ENCODE results near the gene LIPA. TPM values are rescaled to one million over a fixed set of nuclear protein-coding genes. Genes with fewer than 3 reads are reported as not detected.

LIPA gene
- total and polyA plus RNA-seq, 9 of the 15 experiments (the other 6 are each of a cell fraction or from before 2014, with no cell fraction given), result 0.07 to 0.40 (median 0.15) TPM; not detected in 1

DNA sequence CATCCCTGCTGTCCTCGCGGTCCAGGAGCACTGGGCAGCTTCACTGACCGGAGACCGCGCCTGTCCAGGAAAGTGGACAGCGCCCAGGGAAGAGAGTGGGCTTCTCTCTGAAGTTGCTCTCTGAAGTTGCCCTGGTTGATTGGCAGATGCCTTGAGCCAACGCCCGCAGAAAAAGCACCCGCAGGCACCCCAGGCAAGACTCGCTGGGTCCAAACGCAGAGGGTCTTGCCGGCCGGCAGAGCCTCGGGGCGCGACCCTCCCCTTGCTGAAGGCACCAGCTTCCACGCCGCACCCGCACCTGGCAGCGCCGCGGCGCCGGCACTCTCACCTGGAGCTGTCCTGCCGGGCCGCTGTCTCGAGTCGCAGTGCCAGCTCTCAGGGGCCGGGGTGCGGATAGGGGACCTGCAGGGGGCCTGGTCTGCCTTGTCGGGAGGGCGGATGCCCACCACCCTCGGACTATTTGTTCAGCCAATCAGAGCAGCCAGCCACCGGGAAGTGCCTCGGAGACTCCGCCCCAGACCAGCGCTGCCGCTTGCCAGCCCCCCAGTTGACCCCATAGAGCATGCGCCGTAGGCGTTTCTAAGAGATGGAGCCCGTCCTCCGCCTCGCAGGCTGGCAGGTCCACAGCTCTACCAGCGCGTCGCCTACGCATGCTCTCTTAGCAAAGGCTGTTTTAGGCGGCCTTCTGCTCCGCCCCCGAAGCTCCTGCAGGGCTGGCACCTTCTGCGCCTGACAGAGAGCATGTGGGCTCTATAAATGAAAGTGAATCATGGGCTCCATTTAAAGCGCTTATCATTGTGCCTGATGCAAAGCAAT lies at the start of gene LIPA (continued):
- TF ChIP-seq, protein P1, sequence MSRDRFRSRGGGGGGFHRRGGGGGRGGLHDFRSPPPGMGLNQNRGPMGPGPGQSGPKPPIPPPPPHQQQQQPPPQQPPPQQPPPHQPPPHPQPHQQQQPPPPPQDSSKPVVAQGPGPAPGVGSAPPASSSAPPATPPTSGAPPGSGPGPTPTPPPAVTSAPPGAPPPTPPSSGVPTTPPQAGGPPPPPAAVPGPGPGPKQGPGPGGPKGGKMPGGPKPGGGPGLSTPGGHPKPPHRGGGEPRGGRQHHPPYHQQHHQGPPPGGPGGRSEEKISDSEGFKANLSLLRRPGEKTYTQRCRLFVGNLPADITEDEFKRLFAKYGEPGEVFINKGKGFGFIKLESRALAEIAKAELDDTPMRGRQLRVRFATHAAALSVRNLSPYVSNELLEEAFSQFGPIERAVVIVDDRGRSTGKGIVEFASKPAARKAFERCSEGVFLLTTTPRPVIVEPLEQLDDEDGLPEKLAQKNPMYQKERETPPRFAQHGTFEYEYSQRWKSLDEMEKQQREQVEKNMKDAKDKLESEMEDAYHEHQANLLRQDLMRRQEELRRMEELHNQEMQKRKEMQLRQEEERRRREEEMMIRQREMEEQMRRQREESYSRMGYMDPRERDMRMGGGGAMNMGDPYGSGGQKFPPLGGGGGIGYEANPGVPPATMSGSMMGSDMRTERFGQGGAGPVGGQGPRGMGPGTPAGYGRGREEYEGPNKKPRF (IDR thresholded peaks at IDR 0.05; ENCODE audit: low read depth, low read length), result no peak
- TF ChIP-seq, protein P2, sequence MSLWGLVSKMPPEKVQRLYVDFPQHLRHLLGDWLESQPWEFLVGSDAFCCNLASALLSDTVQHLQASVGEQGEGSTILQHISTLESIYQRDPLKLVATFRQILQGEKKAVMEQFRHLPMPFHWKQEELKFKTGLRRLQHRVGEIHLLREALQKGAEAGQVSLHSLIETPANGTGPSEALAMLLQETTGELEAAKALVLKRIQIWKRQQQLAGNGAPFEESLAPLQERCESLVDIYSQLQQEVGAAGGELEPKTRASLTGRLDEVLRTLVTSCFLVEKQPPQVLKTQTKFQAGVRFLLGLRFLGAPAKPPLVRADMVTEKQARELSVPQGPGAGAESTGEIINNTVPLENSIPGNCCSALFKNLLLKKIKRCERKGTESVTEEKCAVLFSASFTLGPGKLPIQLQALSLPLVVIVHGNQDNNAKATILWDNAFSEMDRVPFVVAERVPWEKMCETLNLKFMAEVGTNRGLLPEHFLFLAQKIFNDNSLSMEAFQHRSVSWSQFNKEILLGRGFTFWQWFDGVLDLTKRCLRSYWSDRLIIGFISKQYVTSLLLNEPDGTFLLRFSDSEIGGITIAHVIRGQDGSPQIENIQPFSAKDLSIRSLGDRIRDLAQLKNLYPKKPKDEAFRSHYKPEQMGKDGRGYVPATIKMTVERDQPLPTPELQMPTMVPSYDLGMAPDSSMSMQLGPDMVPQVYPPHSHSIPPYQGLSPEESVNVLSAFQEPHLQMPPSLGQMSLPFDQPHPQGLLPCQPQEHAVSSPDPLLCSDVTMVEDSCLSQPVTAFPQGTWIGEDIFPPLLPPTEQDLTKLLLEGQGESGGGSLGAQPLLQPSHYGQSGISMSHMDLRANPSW (CRISPR knock-in tag; IDR thresholded peaks at IDR 0.05), result no peak
- TF ChIP-seq DDX20 (tag; IDR thresholded peaks at IDR 0.05; ENCODE audit: low read depth), result no peak
- no peak for TF ChIP-seq PTRF (tag; IDR thresholded peaks at IDR 0.05)
- no peak for TF ChIP-seq KLF10 (CRISPR knock-in tag; IDR thresholded peaks at IDR 0.05)
- TF ChIP-seq NR3C1 (CRISPR knock-in tag; IDR thresholded peaks at IDR 0.05), result no peak
- no peak for TF ChIP-seq ZNF436 (CRISPR knock-in tag; IDR thresholded peaks at IDR 0.05)
- TF ChIP-seq, protein P3, sequence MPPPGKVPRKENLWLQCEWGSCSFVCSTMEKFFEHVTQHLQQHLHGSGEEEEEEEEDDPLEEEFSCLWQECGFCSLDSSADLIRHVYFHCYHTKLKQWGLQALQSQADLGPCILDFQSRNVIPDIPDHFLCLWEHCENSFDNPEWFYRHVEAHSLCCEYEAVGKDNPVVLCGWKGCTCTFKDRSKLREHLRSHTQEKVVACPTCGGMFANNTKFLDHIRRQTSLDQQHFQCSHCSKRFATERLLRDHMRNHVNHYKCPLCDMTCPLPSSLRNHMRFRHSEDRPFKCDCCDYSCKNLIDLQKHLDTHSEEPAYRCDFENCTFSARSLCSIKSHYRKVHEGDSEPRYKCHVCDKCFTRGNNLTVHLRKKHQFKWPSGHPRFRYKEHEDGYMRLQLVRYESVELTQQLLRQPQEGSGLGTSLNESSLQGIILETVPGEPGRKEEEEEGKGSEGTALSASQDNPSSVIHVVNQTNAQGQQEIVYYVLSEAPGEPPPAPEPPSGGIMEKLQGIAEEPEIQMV (tag; conservative IDR thresholded peaks at IDR 0.05; ENCODE audit: low read depth), result no peak
- no peak for TF ChIP-seq KLF13 (tag; IDR thresholded peaks at IDR 0.05; ENCODE audit: borderline replicate concordance, low read depth)
- no peak for TF ChIP-seq PURB (CRISPR knock-in tag; IDR thresholded peaks at IDR 0.05; ENCODE audit: low read depth)
- TF ChIP-seq ZNF3 (CRISPR knock-in tag; IDR thresholded peaks at IDR 0.05), result no peak

Measured in K562 (cell line).